Keratinocyte (primary cell): ENCODE measurements around the gene BCAS1. TPM values are rescaled to one million over a fixed set of nuclear protein-coding genes. Genes with fewer than 3 reads are reported as not detected.

Experiments used
- DNase-seq: peaks from one replicate; pipeline ENCODE4 v3.0.0-alpha.2; 2011; ENCODE audit warnings: low read depth, missing footprints, low spot score
- FAIRE-seq: peaks from 2 replicates; lab custom pipeline; 2011; peaks lifted over from hg19 to GRCh38; lab: Jason Lieb, UNC
- H2AFZ ChIP-seq: 2 replicates; pipeline ENCODE4 v1.6.0; 2012; ENCODE audit warnings: low read length, control low read depth, inconsistent platforms; ENCODE audit not compliant: control insufficient read depth
- H3K27ac ChIP-seq: 2 replicates; pipeline ENCODE4 v1.5.1; 2011; ENCODE audit warnings: low read length; ENCODE audit not compliant: control insufficient read depth, insufficient read depth
- H3K27me3 ChIP-seq: 3 replicates; pipeline ENCODE4 v1.6.0; 2011; ENCODE audit warnings: low read length; ENCODE audit not compliant: control insufficient read depth, insufficient read depth; ENCODE audit errors: extremely low read depth
- H3K36me3 ChIP-seq, 2 experiments: 2 replicates in 1 of 2; 3 replicates in 1 of 2; pipeline ENCODE4 v1.5.1; 2011; ENCODE audit warnings: low read length in 2 of 2, mild to moderate bottlenecking in 1 of 2; ENCODE audit not compliant: control insufficient read depth in 2 of 2, insufficient read depth in 2 of 2; ENCODE audit errors: extremely low read depth in 1 of 2
- H3K4me1 ChIP-seq: 3 replicates; pipeline ENCODE4 v1.5.1; 2011; ENCODE audit warnings: low read length; ENCODE audit not compliant: control insufficient read depth, insufficient read depth; ENCODE audit errors: extremely low read depth
- H3K4me2 ChIP-seq: 3 replicates; pipeline ENCODE4 v1.6.0; 2011; ENCODE audit warnings: low read depth, low read length; ENCODE audit not compliant: control insufficient read depth, insufficient read depth; ENCODE audit errors: extremely low read depth
- H3K4me3 ChIP-seq, 3 experiments: fragments of 200-600 bp in 1 of 3; sonication (generic) in 1 of 3; 2 replicates in 2 of 3; 3 replicates in 1 of 3; pipeline ENCODE4 v1.5.1; 2011 to 2016; ENCODE audit warnings: low read length in 3 of 3, mild to moderate bottlenecking in 3 of 3, control low read depth in 2 of 3, inconsistent platforms in 1 of 3, low read depth in 1 of 3, mixed read lengths in 1 of 3, mixed run types in 1 of 3, moderate library complexity in 1 of 3; ENCODE audit not compliant: control insufficient read depth in 2 of 3, insufficient read depth in 2 of 3; ENCODE audit errors: extremely low read depth in 1 of 3
- H3K79me2 ChIP-seq: 2 replicates; pipeline ENCODE4 v1.6.0; 2012; ENCODE audit warnings: low read length; ENCODE audit not compliant: control insufficient read depth, insufficient read depth
- H3K9ac ChIP-seq: 3 replicates; pipeline ENCODE4 v1.6.0; 2011; ENCODE audit warnings: low read length; ENCODE audit not compliant: control insufficient read depth, insufficient read depth; ENCODE audit errors: extremely low read depth
- H3K9me1 ChIP-seq: 3 replicates; pipeline ENCODE4 v1.6.0; 2011; ENCODE audit warnings: low read length; ENCODE audit not compliant: control insufficient read depth, insufficient read depth; ENCODE audit errors: extremely low read depth
- H3K9me3 ChIP-seq: 2 replicates; pipeline ENCODE4 v1.5.1; 2012; ENCODE audit warnings: low read depth, low read length; ENCODE audit not compliant: control insufficient read depth
- H4K20me1 ChIP-seq: 3 replicates; pipeline ENCODE4 v1.6.0; 2011; ENCODE audit warnings: low read length; ENCODE audit not compliant: control insufficient read depth, insufficient read depth; ENCODE audit errors: extremely low read depth
- EZH2 ChIP-seq: IDR thresholded peaks from one replicate; pipeline ENCODE4 v1.6.1; 2012; ENCODE audit warnings: inconsistent platforms, mild to moderate bottlenecking, low read length, moderate library complexity
- dilution Hi-C: fragments of 300-500 bp; cut with MboI; formaldehyde crosslinking; loops from one replicate; pipeline ENCODE4 v1.7.0; 2020; ENCODE audit warnings: low sequenced_read_pairs; ENCODE audit not compliant: extremely low pct_ligation_motif_present
- polyA plus RNA-seq, 5 experiments: library from polyadenylated mRNA; depleted of rRNA in 3 of 5; stranded (reverse) in 3 of 5; stranded (forward) in 1 of 5; unstranded in 1 of 5; fragments of >200 nt; gene quantifications; 1 replicate in 1 of 5; 2 replicates in 3 of 5; 3 replicates in 1 of 5; pipeline versions ENCODE4 v1.2.1 to v1.2.3, GENCODE V29; 2011 to 2012; ENCODE audit warnings: missing spikeins in 2 of 5, low read depth in 1 of 5, low replicate concordance in 1 of 5
- TF ChIP-seq, protein P1 (sequence below), 3 experiments: IDR thresholded peaks in 1 of 3; conservative IDR thresholded peaks in 1 of 3; optimal IDR thresholded peaks in 1 of 3; 2 replicates in 2 of 3; 3 replicates in 1 of 3; pipeline versions ENCODE3 to v1.5.1; 2011; ENCODE audit warnings: low read length in 3 of 3, mild to moderate bottlenecking in 3 of 3, moderate library complexity in 2 of 3, control low read depth in 1 of 3, inconsistent platforms in 1 of 3; ENCODE audit not compliant: insufficient read depth in 2 of 3; ENCODE audit errors: extremely low read depth in 1 of 3

The BCAS1 gene
- polyA plus RNA-seq, 1 donor (not counting 4 experiments of a cell fraction or from before 2014, with no cell fraction given) = not detected

DNA sequence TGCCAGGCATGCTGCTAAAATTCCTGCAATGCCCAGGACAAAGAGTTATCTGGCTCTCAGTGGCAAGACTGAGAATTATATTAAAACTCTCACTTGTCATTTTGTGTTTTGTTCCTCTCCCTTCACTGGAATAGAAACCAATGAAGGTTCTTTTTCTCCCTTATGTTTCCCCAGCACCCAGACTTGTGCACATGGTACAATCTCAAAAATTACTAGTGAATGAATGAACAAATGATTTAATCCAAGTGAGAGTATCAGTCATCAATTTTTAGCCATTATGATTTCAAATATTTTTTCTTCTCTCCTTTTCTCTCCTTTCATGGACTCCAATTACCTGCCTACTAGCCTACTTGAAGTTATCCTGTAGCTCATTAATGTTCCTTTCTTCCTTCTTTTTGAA is 70.1 kb downstream of the BCAS1 start:
- DNase-seq (no peak), FAIRE-seq (no peak)
- Histone ChIP-seq H3K4me3 (no peak overlapping the region), H3K4me2 (no peak overlapping the region), H3K9ac (no peak overlapping the region), H3K27me3 (no peaks in the 10 kb centered on the region), H4K20me1 (no peaks in the 10 kb centered on the region), H3K27ac (no peak overlapping the region), H3K4me1 (no peaks in the 10 kb centered on the region), H3K9me3 (no peaks in the 10 kb centered on the region), H3K79me2 (no peaks in the 10 kb centered on the region), H3K9me1 (no peaks in the 10 kb centered on the region), H3K36me3 (no peaks in the 10 kb centered on the region), H2AFZ (no peak overlapping the region)
- dilution Hi-C loops = no loop called here
- TF ChIP-seq, protein P1, sequence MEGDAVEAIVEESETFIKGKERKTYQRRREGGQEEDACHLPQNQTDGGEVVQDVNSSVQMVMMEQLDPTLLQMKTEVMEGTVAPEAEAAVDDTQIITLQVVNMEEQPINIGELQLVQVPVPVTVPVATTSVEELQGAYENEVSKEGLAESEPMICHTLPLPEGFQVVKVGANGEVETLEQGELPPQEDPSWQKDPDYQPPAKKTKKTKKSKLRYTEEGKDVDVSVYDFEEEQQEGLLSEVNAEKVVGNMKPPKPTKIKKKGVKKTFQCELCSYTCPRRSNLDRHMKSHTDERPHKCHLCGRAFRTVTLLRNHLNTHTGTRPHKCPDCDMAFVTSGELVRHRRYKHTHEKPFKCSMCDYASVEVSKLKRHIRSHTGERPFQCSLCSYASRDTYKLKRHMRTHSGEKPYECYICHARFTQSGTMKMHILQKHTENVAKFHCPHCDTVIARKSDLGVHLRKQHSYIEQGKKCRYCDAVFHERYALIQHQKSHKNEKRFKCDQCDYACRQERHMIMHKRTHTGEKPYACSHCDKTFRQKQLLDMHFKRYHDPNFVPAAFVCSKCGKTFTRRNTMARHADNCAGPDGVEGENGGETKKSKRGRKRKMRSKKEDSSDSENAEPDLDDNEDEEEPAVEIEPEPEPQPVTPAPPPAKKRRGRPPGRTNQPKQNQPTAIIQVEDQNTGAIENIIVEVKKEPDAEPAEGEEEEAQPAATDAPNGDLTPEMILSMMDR (optimal IDR thresholded peaks at IDR 0.05 in 1 of 3, IDR thresholded peaks at IDR 0.05 in 1 of 3, conservative IDR thresholded peaks at IDR 0.05 in 1 of 3; ENCODE audit: extremely low read depth in 1 of 3, insufficient read depth in 2 of 3, low read length in 3 of 3) = no peak
- TF ChIP-seq EZH2 = no peak

DNA sequence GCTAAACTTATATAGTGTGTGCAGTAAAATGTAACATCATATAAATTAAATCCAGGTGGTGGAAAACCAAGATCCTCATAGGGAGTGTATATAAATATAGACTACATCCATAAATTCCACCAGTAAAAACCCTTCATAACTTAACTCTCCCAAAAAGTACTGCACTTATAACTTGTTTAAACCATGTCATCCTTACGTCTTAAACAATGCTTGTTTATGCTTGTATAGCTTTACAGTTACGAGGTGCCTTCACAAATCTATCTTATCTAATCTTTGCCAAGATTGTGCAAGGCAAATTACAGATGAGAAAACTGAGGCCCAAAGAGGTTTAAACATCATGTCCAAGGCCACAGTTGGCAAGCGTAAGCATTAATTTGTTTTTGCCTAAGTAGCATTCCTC is 71.3 kb downstream of the BCAS1 start:
- FAIRE-seq = no peak
- TF ChIP-seq EZH2 = no peak
- TF ChIP-seq, protein P1 (optimal IDR thresholded peaks at IDR 0.05 in 1 of 3, IDR thresholded peaks at IDR 0.05 in 1 of 3, conservative IDR thresholded peaks at IDR 0.05 in 1 of 3; ENCODE audit: extremely low read depth in 1 of 3, insufficient read depth in 2 of 3, low read length in 3 of 3) = no peak
- no peaks in the 10 kb centered on the region for H3K9me1 ChIP-seq
- no peaks in the 10 kb centered on the region for H3K9me3 ChIP-seq
- no peaks in the 10 kb centered on the region for H3K27me3 ChIP-seq
- H4K20me1 ChIP-seq = no peaks in the 10 kb centered on the region
- no peak overlapping the region for H3K9ac ChIP-seq
- dilution Hi-C loops = no loop called here
- no peak overlapping the region for H3K4me3 ChIP-seq
- no peak overlapping the region for H2AFZ ChIP-seq
- no peaks in the 10 kb centered on the region for H3K36me3 ChIP-seq
- no peak overlapping the region for H3K4me2 ChIP-seq
- H3K79me2 ChIP-seq = no peaks in the 10 kb centered on the region
- no peak overlapping the region for H3K27ac ChIP-seq
- H3K4me1 ChIP-seq = no peaks in the 10 kb centered on the region
- DNase-seq = no peak
